Cardiac muscle cell (in vitro differentiated cells and primary cell): ENCODE measurements around the gene GPS1. TPM values are rescaled to one million over a fixed set of nuclear protein-coding genes. Genes with fewer than 3 reads are reported as not detected.

Source experiments
- DNase-seq, 2 donors: peaks; one replicate each; pipeline versions ENCODE4 v3.0.0 to v3.0.0-alpha.2; 2010 to 2017; ENCODE audit warnings: low read depth in 1 of 2, low spot score in 1 of 2
- H3K27ac ChIP-seq: fragments of 200-600 bp; sonication (generic); 2 replicates; pipeline ENCODE4 v1.5.1; 2016
- H3K27me3 ChIP-seq: fragments of 200-600 bp; sonication (generic); 2 replicates; pipeline ENCODE4 v1.6.0; 2016; ENCODE audit warnings: control low read depth
- H3K36me3 ChIP-seq: fragments of 200-600 bp; sonication (generic); 2 replicates; pipeline ENCODE4 v1.5.1; 2016; ENCODE audit warnings: control low read depth
- H3K4me1 ChIP-seq: fragments of 200-600 bp; sonication (generic); 2 replicates; pipeline ENCODE4 v1.8.1; 2017; ENCODE audit warnings: low read depth, mild to moderate bottlenecking, mixed run types
- H3K4me3 ChIP-seq: fragments of 200-600 bp; sonication (generic); 2 replicates; pipeline ENCODE4 v1.5.1; 2016; ENCODE audit warnings: mild to moderate bottlenecking
- H3K9me3 ChIP-seq: fragments of 200-600 bp; sonication (generic); 2 replicates; pipeline ENCODE4 v1.5.1; 2017; ENCODE audit warnings: low read depth, mild to moderate bottlenecking, control low read depth
- CTCF ChIP-seq: IDR thresholded peaks from 2 replicates; pipeline ENCODE4 v1.5.1; 2012; ENCODE audit warnings: low read depth, mild to moderate bottlenecking, low read length
- polyA plus RNA-seq: library from polyadenylated mRNA; unstranded; fragments of >200 nt; fragmentation: Nextera tagmentation; extraction: Ambion mirVana; gene quantifications from 2 replicates; pipeline ENCODE4 v1.2.1, GENCODE V29; 2016
- total RNA-seq: library from RNA; depleted of rRNA; stranded (reverse); fragments of >200 nt; gene quantifications from 2 replicates; pipeline ENCODE4 v1.2.3, GENCODE V29; 2016

Gene GPS1
- total and polyA plus RNA-seq, 2 experiments from 2014 or later: 231 to 257 TPM

- H3K36me3 ChIP-seq: peaks cover 83% of the 10 kb centered on the region
- H3K27ac ChIP-seq: no peak overlapping the region
- H3K4me1 ChIP-seq: no peaks in the 10 kb centered on the region
- H3K9me3 ChIP-seq: no peaks in the 10 kb centered on the region
- TF ChIP-seq CTCF: no peak
- DNase-seq: no peak
- no peaks in the 10 kb centered on the region for H3K27me3 ChIP-seq
- no peak overlapping the region for H3K4me3 ChIP-seq
These were observed 38.2 kb downstream of the GPS1 start for GRCh38 chr17:82089723-82090548.

DNA sequence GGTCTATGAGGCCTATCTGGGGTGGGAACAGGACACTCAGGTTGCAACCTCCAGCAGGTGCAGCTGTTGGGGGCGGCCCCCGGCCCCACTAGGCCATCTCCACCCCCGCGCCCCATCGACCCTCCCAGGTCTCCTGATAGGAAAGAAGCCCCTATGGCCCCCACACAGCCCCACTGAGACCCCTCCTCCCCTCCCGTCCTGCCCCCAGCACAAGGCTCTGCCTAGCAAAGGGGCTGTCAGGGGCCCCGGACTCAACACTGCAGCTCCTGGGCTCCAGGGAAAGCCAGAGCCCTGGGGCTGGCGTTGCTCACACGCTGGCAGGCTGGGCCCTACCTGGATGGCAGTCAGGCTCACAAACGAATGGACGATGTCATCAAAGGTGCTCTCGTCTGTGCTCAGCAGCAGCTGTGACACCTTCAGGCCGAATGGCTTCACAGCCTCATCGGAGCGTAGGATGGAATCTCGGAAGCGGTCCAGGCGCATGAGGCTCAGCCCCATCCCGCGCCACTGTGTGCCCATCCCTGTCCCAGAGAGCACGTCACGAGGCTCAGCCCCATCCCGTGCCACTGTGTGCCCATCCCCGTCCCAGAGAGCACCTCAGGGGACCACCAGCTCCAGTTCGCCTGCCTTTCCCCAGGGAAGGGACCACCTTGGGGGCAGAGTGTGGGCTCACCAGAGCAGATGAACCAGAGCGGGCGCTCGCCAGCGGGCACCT, 39.0 kb downstream of the GPS1 start:
- no peaks in the 10 kb centered on the region for H3K27me3 ChIP-seq
- DNase-seq: no peak
- H3K36me3 ChIP-seq: peaks cover 82% of the 10 kb centered on the region
- H3K4me3 ChIP-seq: no peak overlapping the region
- H3K27ac ChIP-seq: no peak overlapping the region
- H3K9me3 ChIP-seq: no peaks in the 10 kb centered on the region
- no peaks in the 10 kb centered on the region for H3K4me1 ChIP-seq
- TF ChIP-seq CTCF: no peak

DNA sequence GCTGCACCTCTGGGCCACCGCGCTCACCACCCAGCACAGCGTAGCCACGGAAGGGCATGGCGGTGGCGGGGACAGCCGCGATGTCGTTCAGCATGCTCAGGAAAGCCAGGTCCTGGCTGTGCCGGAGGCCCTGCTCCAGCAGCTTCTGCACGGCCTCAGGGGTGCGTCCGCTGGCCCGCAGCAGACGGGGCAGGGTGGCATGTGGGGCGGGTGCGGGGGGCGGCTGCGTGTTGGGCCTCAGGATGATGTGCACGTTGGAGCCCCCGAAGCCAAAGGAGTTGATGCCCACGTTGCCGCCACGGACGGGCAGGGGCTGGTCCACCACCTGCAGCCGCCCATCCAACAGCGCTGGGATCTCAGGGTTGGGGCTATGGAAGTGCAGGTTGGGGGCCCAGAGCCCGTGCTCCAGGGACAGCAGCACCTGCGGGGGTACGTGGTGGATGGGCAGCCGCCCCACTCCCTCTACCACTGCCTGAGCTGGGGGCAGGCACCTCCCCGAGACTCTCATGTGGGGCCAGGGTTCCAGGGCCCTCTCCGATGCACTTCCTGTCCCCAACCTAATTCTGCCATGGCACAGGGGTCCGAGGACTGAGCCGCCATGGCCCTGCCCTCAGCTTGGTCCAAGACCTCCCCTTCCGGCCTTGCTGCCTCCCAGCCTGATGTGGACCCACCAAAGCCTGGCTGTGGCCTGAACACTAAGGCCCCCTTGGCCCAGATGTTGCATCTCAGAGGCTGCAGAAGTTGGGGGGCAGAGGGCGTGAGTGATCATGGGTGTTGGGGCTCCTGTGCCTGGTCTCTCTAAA, 39.8 kb downstream of the GPS1 start:
- no peak for DNase-seq
- peaks cover 75% of the 10 kb centered on the region for H3K36me3 ChIP-seq
- no peak overlapping the region for H3K4me3 ChIP-seq
- no peak for TF ChIP-seq CTCF
- no peak overlapping the region for H3K27ac ChIP-seq
- no peaks in the 10 kb centered on the region for H3K27me3 ChIP-seq
- H3K4me1 ChIP-seq: peaks cover 6% of the 10 kb centered on the region
- H3K9me3 ChIP-seq: no peaks in the 10 kb centered on the region

DNA sequence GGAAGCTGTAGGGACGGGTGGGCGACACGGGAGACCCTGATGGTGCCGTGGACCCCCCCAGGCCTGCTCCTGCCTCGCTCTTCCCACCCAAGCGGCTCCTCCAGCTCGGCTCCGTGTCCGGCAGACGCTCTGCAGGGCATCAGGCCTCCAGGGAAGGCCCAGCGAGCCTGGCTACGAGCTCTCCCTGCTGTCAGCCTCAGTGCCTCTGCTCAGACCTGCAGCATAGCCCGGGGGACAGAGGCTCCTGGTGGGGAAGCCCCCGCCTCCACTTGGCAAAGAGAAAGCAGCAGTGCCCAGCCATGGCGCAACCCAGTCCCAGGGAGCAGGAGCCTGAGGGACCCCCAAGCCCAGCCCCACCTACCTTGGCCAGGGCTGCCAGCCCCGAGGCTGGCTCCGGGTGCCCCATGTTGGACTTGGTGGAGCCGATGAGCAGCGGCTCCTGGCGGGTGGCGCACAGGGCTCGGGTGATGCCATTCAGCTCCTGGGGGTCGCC, 40.4 kb downstream of the GPS1 start:
- H3K4me1 ChIP-seq: peaks cover 7% of the 10 kb centered on the region
- no peak overlapping the region for H3K4me3 ChIP-seq
- TF ChIP-seq CTCF: no peak
- no peak for DNase-seq
- H3K36me3 ChIP-seq: peaks cover 69% of the 10 kb centered on the region
- H3K9me3 ChIP-seq: no peaks in the 10 kb centered on the region
- no peak overlapping the region for H3K27ac ChIP-seq
- H3K27me3 ChIP-seq: no peaks in the 10 kb centered on the region

DNA sequence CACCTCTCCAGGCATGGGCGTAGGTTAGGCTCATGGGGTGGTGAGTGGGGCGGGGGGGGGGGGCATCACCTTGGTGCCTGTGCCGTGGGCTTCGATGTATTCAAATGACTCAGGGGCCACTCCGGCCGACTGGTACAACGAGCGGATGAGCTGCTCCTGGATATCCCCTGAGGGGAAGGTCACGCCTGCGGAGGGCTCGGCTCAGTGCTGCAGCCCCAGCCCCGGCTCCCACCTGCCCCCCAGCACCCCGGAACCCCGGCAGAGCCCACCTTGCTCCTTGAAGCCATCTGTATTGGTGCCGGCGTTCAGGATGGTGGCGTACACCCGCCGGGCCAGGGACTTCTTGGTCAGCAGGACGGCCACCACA, 40.9 kb downstream of the GPS1 start:
- DNase-seq: no peak
- peaks cover 65% of the 10 kb centered on the region for H3K36me3 ChIP-seq
- TF ChIP-seq CTCF: no peak
- no peaks in the 10 kb centered on the region for H3K9me3 ChIP-seq
- H3K27ac ChIP-seq: no peak overlapping the region
- peaks cover 7% of the 10 kb centered on the region for H3K4me1 ChIP-seq
- no peak overlapping the region for H3K4me3 ChIP-seq
- no peaks in the 10 kb centered on the region for H3K27me3 ChIP-seq
